ENCODE results near the gene MXRA5. TPM values are rescaled to one million over a fixed set of nuclear protein-coding genes. Genes with fewer than 3 reads are reported as not detected.
A peak's percentile ranks its signal among the peaks of the same experiment; 100 is the strongest.
"Not testable (repeated sequence)": the region's sequence is repeated elsewhere in the genome, so short reads cannot be mapped to it uniquely, and the experiment has no call there.

MXRA5 gene
- total and polyA plus RNA-seq, 4 donors: 0.05 to 13.5 (median 2.3) TPM; not detected in 1

- no peaks in the 10 kb centered on the region for H3K36me3 ChIP-seq (ENCODE audit: control insufficient read depth in 1 of 2, insufficient read depth in 2 of 2, low read length in 1 of 2)
- H3K4me1 ChIP-seq (ENCODE audit: control insufficient read depth in 1 of 2, insufficient read depth in 2 of 2, low read length in 2 of 2): no peaks in the 10 kb centered on the region
- intact Hi-C loops (cut with DNase I): no loop called here
- DNase-seq: peak; percentile 63 to 83
- no peak overlapping the region for H3K27ac ChIP-seq (ENCODE audit: low read depth in 1 of 2, low read length in 2 of 2)
- peak; percentile 82 for ATAC-seq (ENCODE audit: low FRiP score)
- 1% methylated on average over 66 to 68 of the region's 68 CpGs for WGBS, 2 donors
- H3K4me3 ChIP-seq (ENCODE audit: low read length in 2 of 2): peak overlapping the region; percentile 10 to 45
- H3K9me3 ChIP-seq (ENCODE audit: control insufficient read depth, low read length): no peaks in the 10 kb centered on the region
- no peaks in the 10 kb centered on the region for H3K27me3 ChIP-seq (ENCODE audit: control insufficient read depth in 1 of 2, insufficient read depth in 2 of 2, low read length in 1 of 2)
These were observed 916 bp downstream of the MXRA5 start for GRCh38 chrX:3345281-3346191.

GRCh38 chrX:3343569-3343968 lies 2.9 kb downstream of the MXRA5 start:
- WGBS, 2 donors: 27 to 47% methylated on average over 24 of the region's 24 CpGs
- H3K27me3 ChIP-seq (ENCODE audit: control insufficient read depth in 1 of 2, insufficient read depth in 2 of 2, low read length in 1 of 2); intact Hi-C loops (cut with DNase I); H3K36me3 ChIP-seq (ENCODE audit: control insufficient read depth in 1 of 2, insufficient read depth in 2 of 2, low read length in 1 of 2); ATAC-seq (ENCODE audit: low FRiP score); H3K4me1 ChIP-seq (ENCODE audit: control insufficient read depth in 1 of 2, insufficient read depth in 2 of 2, low read length in 2 of 2); H3K9me3 ChIP-seq (ENCODE audit: control insufficient read depth, low read length); H3K27ac ChIP-seq (ENCODE audit: low read depth in 1 of 2, low read length in 2 of 2); H3K4me3 ChIP-seq (ENCODE audit: low read length in 2 of 2); DNase-seq: not testable (repeated sequence)

- H3K27me3 ChIP-seq (ENCODE audit: control insufficient read depth in 1 of 2, insufficient read depth in 2 of 2, low read length in 1 of 2): no peaks in the 10 kb centered on the region
- no peaks in the 10 kb centered on the region for H3K36me3 ChIP-seq (ENCODE audit: control insufficient read depth in 1 of 2, insufficient read depth in 2 of 2, low read length in 1 of 2)
- H3K27ac ChIP-seq (ENCODE audit: low read depth in 1 of 2, low read length in 2 of 2): no peak overlapping the region
- DNase-seq (no peak), ATAC-seq (ENCODE audit: low FRiP score) (no peak)
- H3K4me1 ChIP-seq (ENCODE audit: control insufficient read depth in 1 of 2, insufficient read depth in 2 of 2, low read length in 2 of 2): no peaks in the 10 kb centered on the region
- no peaks in the 10 kb centered on the region for H3K9me3 ChIP-seq (ENCODE audit: control insufficient read depth, low read length)
- H3K4me3 ChIP-seq (ENCODE audit: low read length in 2 of 2): no peak overlapping the region
- WGBS, 2 donors: 10 to 22% methylated on average over 1 of the region's 1 CpG
- intact Hi-C loops (cut with DNase I): no loop called here
These were observed 6.4 kb downstream of the MXRA5 start for GRCh38 chrX:3340016-3340415.

- DNase-seq: no peak
- no peaks in the 10 kb centered on the region for H3K36me3 ChIP-seq (ENCODE audit: control insufficient read depth in 1 of 2, insufficient read depth in 2 of 2, low read length in 1 of 2)
- 19 to 48% methylated on average over 7 of the region's 7 CpGs for WGBS, 2 donors
- H3K4me3 ChIP-seq (ENCODE audit: low read length in 2 of 2): no peak overlapping the region
- intact Hi-C loops (cut with DNase I): no loop called here
- no peak for ATAC-seq (ENCODE audit: low FRiP score)
- H3K4me1 ChIP-seq (ENCODE audit: control insufficient read depth in 1 of 2, insufficient read depth in 2 of 2, low read length in 2 of 2): no peaks in the 10 kb centered on the region
- no peak overlapping the region for H3K27ac ChIP-seq (ENCODE audit: low read depth in 1 of 2, low read length in 2 of 2)
- H3K9me3 ChIP-seq (ENCODE audit: control insufficient read depth, low read length): no peaks in the 10 kb centered on the region
- no peaks in the 10 kb centered on the region for H3K27me3 ChIP-seq (ENCODE audit: control insufficient read depth in 1 of 2, insufficient read depth in 2 of 2, low read length in 1 of 2)
These were observed 19.8 kb downstream of the MXRA5 start for GRCh38 chrX:3326681-3327080.

- ATAC-seq (ENCODE audit: low FRiP score): peak; percentile 44
- WGBS, 2 donors: 76 to 78% methylated on average over 7 of the region's 7 CpGs
These were observed 25.9 kb downstream of the MXRA5 start for GRCh38 chrX:3320471-3321046.

GRCh38 chrX:3317191-3317718 lies 29.2 kb downstream of the MXRA5 start:
- Histone ChIP-seq H3K27me3 (ENCODE audit: control insufficient read depth in 1 of 2, insufficient read depth in 2 of 2, low read length in 1 of 2) (no peaks in the 10 kb centered on the region), H3K4me3 (ENCODE audit: low read length in 2 of 2) (no peak overlapping the region), H3K4me1 (ENCODE audit: control insufficient read depth in 1 of 2, insufficient read depth in 2 of 2, low read length in 2 of 2) (no peaks in the 10 kb centered on the region), H3K9me3 (ENCODE audit: control insufficient read depth, low read length) (no peaks in the 10 kb centered on the region), H3K36me3 (ENCODE audit: control insufficient read depth in 1 of 2, insufficient read depth in 2 of 2, low read length in 1 of 2) (no peaks in the 10 kb centered on the region), H3K27ac (ENCODE audit: low read depth in 1 of 2, low read length in 2 of 2) (no peak overlapping the region)
- ATAC-seq (ENCODE audit: low FRiP score) (no peak), DNase-seq (no peak)
- 75 to 88% methylated on average over 47 of the region's 47 CpGs for WGBS, 2 donors
- intact Hi-C loops (cut with DNase I): no loop called here

More at GRCh38 chrX:3320471-3321046, 25.9 kb downstream of the MXRA5 start:
- DNase-seq: no peak
- Histone ChIP-seq H3K4me3 (ENCODE audit: low read length in 2 of 2) (no peak overlapping the region), H3K27ac (ENCODE audit: low read depth in 1 of 2, low read length in 2 of 2) (no peak overlapping the region), H3K36me3 (ENCODE audit: control insufficient read depth in 1 of 2, insufficient read depth in 2 of 2, low read length in 1 of 2) (no peaks in the 10 kb centered on the region), H3K27me3 (ENCODE audit: control insufficient read depth in 1 of 2, insufficient read depth in 2 of 2, low read length in 1 of 2) (no peaks in the 10 kb centered on the region), H3K9me3 (ENCODE audit: control insufficient read depth, low read length) (no peaks in the 10 kb centered on the region), H3K4me1 (ENCODE audit: control insufficient read depth in 1 of 2, insufficient read depth in 2 of 2, low read length in 2 of 2) (no peaks in the 10 kb centered on the region)
- intact Hi-C loops (cut with DNase I): no loop called here

GRCh38 chrX:3312109-3312508 lies 34.3 kb downstream of the MXRA5 start:
- WGBS, 2 donors: 90 to 91% methylated on average over 2 of the region's 2 CpGs
- intact Hi-C loops (cut with DNase I): no loop called here
- Histone ChIP-seq H3K27ac (ENCODE audit: low read depth in 1 of 2, low read length in 2 of 2) (no peak overlapping the region), H3K4me1 (ENCODE audit: control insufficient read depth in 1 of 2, insufficient read depth in 2 of 2, low read length in 2 of 2) (no peaks in the 10 kb centered on the region), H3K4me3 (ENCODE audit: low read length in 2 of 2) (no peak overlapping the region), H3K36me3 (ENCODE audit: control insufficient read depth in 1 of 2, insufficient read depth in 2 of 2, low read length in 1 of 2) (no peaks in the 10 kb centered on the region), H3K27me3 (ENCODE audit: control insufficient read depth in 1 of 2, insufficient read depth in 2 of 2, low read length in 1 of 2) (no peaks in the 10 kb centered on the region), H3K9me3 (ENCODE audit: control insufficient read depth, low read length) (no peaks in the 10 kb centered on the region)
- DNase-seq: no peak
- ATAC-seq (ENCODE audit: low FRiP score): no peak

GRCh38 chrX:3307881-3308280 lies 38.6 kb downstream of the MXRA5 start:
- H3K4me1 ChIP-seq (ENCODE audit: control insufficient read depth in 1 of 2, insufficient read depth in 2 of 2, low read length in 2 of 2): no peaks in the 10 kb centered on the region
- no peaks in the 10 kb centered on the region for H3K9me3 ChIP-seq (ENCODE audit: control insufficient read depth, low read length)
- intact Hi-C loops (cut with DNase I): no loop called here
- DNase-seq: no peak
- WGBS, 2 donors: 28 to 65% methylated on average over 1 of the region's 1 CpG
- no peak for ATAC-seq (ENCODE audit: low FRiP score)
- H3K36me3 ChIP-seq (ENCODE audit: control insufficient read depth in 1 of 2, insufficient read depth in 2 of 2, low read length in 1 of 2): no peaks in the 10 kb centered on the region
- H3K27ac ChIP-seq (ENCODE audit: low read depth in 1 of 2, low read length in 2 of 2): no peak overlapping the region
- no peak overlapping the region for H3K4me3 ChIP-seq (ENCODE audit: low read length in 2 of 2)
- H3K27me3 ChIP-seq (ENCODE audit: control insufficient read depth in 1 of 2, insufficient read depth in 2 of 2, low read length in 1 of 2): no peaks in the 10 kb centered on the region
